ENCODE measurements around the gene RIC3.

Gene RIC3

DNA sequence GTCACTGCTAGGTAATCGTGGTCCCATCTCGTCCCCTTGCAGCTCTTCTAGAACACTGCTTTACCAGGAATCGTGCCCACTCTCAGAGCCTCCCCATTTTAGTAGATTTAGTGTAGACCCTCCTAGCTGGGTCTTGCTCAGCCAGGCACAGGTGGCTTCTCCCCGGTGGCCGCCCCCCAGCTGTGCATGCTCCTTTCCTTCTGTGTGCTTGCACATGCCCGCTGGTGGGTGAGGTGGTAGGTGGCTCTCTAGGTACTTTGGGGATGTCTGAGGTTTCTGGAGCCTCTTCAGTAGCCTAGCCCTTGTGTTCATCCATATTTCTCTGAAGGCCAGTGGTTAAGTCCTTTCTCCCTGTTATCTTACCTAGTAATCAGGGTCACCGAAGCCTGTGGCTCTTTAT is 82.3 kb downstream of the RIC3 start:
- TF ChIP-seq TCF12 (IDR thresholded peaks at IDR 0.05; ENCODE audit: low read depth): no peak
- TF ChIP-seq NFIC (IDR thresholded peaks at IDR 0.05): no peak
- no peak for TF ChIP-seq EP300 (IDR thresholded peaks at IDR 0.05; ENCODE audit: borderline replicate concordance)
- TF ChIP-seq EGR1 (IDR thresholded peaks at IDR 0.05): no peak
- TF ChIP-seq RAD21 (IDR thresholded peaks at IDR 0.05; ENCODE audit: low read depth): no peak
- TF ChIP-seq CREB1 (IDR thresholded peaks at IDR 0.05; ENCODE audit: low read depth): no peak
- no peak for TF ChIP-seq CEBPB (IDR thresholded peaks at IDR 0.05)
- TF ChIP-seq TEAD4 (IDR thresholded peaks at IDR 0.05): no peak
- TF ChIP-seq, protein P1, sequence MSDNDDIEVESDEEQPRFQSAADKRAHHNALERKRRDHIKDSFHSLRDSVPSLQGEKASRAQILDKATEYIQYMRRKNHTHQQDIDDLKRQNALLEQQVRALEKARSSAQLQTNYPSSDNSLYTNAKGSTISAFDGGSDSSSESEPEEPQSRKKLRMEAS (IDR thresholded peaks at IDR 0.05): no peak
- TF ChIP-seq FOXM1 (IDR thresholded peaks at IDR 0.05; ENCODE audit: borderline replicate concordance, low read depth): no peak
- TF ChIP-seq, protein P2, sequence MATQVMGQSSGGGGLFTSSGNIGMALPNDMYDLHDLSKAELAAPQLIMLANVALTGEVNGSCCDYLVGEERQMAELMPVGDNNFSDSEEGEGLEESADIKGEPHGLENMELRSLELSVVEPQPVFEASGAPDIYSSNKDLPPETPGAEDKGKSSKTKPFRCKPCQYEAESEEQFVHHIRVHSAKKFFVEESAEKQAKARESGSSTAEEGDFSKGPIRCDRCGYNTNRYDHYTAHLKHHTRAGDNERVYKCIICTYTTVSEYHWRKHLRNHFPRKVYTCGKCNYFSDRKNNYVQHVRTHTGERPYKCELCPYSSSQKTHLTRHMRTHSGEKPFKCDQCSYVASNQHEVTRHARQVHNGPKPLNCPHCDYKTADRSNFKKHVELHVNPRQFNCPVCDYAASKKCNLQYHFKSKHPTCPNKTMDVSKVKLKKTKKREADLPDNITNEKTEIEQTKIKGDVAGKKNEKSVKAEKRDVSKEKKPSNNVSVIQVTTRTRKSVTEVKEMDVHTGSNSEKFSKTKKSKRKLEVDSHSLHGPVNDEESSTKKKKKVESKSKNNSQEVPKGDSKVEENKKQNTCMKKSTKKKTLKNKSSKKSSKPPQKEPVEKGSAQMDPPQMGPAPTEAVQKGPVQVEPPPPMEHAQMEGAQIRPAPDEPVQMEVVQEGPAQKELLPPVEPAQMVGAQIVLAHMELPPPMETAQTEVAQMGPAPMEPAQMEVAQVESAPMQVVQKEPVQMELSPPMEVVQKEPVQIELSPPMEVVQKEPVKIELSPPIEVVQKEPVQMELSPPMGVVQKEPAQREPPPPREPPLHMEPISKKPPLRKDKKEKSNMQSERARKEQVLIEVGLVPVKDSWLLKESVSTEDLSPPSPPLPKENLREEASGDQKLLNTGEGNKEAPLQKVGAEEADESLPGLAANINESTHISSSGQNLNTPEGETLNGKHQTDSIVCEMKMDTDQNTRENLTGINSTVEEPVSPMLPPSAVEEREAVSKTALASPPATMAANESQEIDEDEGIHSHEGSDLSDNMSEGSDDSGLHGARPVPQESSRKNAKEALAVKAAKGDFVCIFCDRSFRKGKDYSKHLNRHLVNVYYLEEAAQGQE (IDR thresholded peaks at IDR 0.05; ENCODE audit: low read depth): no peak
- TF ChIP-seq ZBTB7A (IDR thresholded peaks at IDR 0.05; ENCODE audit: low read depth): no peak
- no peak for TF ChIP-seq USF1 (IDR thresholded peaks at IDR 0.05)
- TF ChIP-seq YY1 (IDR thresholded peaks at IDR 0.05; ENCODE audit: low read depth): no peak

GRCh38 chr11:8086001-8086479 is 82.8 kb downstream of the RIC3 start:
- TF ChIP-seq FOXM1 (IDR thresholded peaks at IDR 0.05; ENCODE audit: borderline replicate concordance, low read depth): no peak
- TF ChIP-seq EGR1 (IDR thresholded peaks at IDR 0.05): no peak
- TF ChIP-seq, protein P1 (IDR thresholded peaks at IDR 0.05): no peak
- TF ChIP-seq, protein P2 (IDR thresholded peaks at IDR 0.05; ENCODE audit: low read depth): no peak
- no peak for TF ChIP-seq TCF12 (IDR thresholded peaks at IDR 0.05; ENCODE audit: low read depth)
- no peak for TF ChIP-seq CREB1 (IDR thresholded peaks at IDR 0.05; ENCODE audit: low read depth)
- no peak for TF ChIP-seq USF1 (IDR thresholded peaks at IDR 0.05)
- TF ChIP-seq RAD21 (IDR thresholded peaks at IDR 0.05; ENCODE audit: low read depth): no peak
- TF ChIP-seq CEBPB (IDR thresholded peaks at IDR 0.05): no peak
- no peak for TF ChIP-seq TAF1 (IDR thresholded peaks at IDR 0.05; ENCODE audit: low read depth)

- TF ChIP-seq TEAD4 (IDR thresholded peaks at IDR 0.05) (no peak), EP300 (IDR thresholded peaks at IDR 0.05; ENCODE audit: borderline replicate concordance) (no peak), RAD21 (IDR thresholded peaks at IDR 0.05; ENCODE audit: low read depth) (no peak), USF1 (IDR thresholded peaks at IDR 0.05) (no peak), CREB1 (IDR thresholded peaks at IDR 0.05; ENCODE audit: low read depth) (no peak), EGR1 (IDR thresholded peaks at IDR 0.05) (no peak), FOXM1 (IDR thresholded peaks at IDR 0.05; ENCODE audit: borderline replicate concordance, low read depth) (no peak), NFIC (IDR thresholded peaks at IDR 0.05) (no peak), ZBTB7A (IDR thresholded peaks at IDR 0.05; ENCODE audit: low read depth) (no peak), CEBPB (IDR thresholded peaks at IDR 0.05) (no peak), YY1 (IDR thresholded peaks at IDR 0.05; ENCODE audit: low read depth) (no peak), TCF12 (IDR thresholded peaks at IDR 0.05; ENCODE audit: low read depth) (no peak)
- TF ChIP-seq, protein P1 (IDR thresholded peaks at IDR 0.05): no peak
- TF ChIP-seq, protein P2 (IDR thresholded peaks at IDR 0.05; ENCODE audit: low read depth): no peak
Observed at GRCh38 chr11:8085011-8085645, 83.7 kb downstream of the RIC3 start.

Data from Ishikawa (cell line).